NCI-H1436 treated with DMSO at 0.1 percent for 48 hours (cell line): ENCODE results near the gene MARCHF3.
"Not testable (repeated sequence)": the region's sequence is repeated elsewhere in the genome, so short reads cannot be mapped to it uniquely, and the experiment has no call there.

Source experiments
- DNase-seq: peaks from one replicate; lab custom pipeline; 2025; lab: John Stamatoyannopoulos, UW

Gene MARCHF3

DNA sequence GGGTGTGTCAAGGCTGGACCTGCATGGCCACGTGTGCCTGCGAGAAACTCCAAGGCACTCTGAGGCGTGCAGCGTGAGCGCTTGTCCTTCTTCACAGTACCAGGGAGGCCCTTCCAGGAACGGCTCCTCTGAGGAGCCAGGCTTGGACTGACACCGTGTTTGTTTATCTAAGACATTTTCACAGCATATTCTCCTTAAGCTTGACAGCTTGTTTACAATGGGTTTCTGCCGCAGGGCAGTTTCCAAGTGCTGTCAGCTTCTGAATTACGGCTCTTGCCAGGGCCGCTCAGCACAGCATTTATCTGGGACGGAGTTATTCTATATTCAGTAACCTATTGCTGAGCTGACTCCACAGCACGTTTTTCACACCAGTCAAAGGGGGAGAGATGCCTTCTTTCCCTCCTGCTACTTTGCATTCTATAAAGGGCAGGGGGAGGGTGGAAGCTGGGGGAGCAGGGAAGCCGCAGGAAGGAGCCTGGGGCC lies 155.0 kb downstream of the MARCHF3 start:
- no peak for DNase-seq

DNA sequence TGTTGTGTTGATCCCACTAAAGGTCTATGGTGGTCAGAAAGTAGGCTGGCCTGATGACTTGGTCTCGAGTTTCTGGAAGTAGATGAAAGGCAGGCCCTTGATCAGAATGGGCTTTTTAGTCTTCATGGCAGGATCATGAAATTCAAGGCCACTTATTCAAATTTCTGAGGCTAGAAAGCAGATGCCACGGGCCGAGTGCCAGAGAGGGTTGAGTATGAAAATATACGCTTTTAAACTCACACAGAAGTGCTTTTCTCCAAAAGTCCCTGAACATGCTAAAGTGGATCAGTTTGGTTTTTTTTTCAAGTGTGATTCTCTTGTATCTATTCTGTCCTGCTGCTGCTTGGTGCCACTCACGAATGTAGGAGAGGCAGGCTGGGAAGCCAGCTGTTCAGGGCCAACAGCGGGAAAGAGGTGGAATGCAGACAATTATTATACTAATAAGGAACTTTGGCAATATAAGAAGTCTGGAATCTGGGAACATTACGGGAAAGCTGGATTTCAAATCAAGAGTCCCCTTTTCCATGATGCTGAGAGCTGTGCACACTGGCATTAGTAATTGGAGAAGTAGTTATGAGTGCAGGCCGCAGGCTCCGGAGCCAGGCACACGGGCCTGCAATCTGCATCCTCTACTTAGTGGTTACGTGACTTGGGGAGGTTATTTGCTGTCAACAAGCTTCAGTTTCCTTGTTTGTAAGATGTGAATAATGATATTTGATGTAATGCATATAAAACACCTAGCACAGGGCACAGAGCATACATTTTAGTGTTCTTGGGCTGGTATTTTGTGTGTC lies 157.6 kb downstream of the MARCHF3 start:
- DNase-seq, result no peak

DNA sequence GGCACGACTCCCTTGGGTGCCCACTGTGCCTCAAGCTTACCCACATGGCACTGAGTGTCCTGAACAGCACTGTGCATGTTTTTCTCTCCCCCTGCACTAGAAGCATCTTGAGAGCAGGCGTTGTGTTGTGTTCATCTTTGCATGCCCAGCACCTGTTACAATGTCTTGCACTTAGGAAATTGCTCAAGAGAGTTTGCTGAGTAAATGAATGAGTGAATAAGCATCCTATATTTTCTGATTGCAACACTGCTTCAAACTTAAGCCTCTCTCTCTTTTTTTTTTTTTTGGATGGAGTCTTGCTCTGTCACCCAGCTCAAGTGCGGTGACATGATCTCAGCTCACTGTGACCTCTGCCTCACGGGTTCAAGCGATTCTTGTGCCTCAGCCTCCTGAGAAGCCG lies 158.9 kb downstream of the MARCHF3 start:
- no peak for DNase-seq

DNA sequence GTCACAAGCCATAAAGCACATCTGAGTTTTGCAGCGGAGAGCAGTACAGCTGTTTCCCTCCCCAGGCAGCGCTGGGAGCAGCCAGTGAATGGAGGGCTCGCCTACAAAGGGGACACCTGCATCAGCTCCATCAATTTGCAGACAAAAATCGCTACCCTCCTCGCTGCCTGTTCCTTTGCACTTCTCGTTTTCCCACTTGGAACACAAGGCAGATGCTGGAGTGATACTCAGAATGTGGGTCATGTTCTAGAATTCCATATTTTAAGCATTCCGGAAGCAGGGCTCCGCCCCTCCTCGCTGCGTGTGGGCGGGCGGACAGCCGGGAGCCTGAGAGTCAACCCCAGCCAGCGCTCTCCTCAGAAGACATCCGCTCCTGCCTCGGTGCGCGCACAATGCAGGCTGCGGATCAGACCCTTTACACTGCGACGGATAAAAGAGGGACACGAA lies 161.3 kb downstream of the MARCHF3 start:
- DNase-seq, result no peak

DNA sequence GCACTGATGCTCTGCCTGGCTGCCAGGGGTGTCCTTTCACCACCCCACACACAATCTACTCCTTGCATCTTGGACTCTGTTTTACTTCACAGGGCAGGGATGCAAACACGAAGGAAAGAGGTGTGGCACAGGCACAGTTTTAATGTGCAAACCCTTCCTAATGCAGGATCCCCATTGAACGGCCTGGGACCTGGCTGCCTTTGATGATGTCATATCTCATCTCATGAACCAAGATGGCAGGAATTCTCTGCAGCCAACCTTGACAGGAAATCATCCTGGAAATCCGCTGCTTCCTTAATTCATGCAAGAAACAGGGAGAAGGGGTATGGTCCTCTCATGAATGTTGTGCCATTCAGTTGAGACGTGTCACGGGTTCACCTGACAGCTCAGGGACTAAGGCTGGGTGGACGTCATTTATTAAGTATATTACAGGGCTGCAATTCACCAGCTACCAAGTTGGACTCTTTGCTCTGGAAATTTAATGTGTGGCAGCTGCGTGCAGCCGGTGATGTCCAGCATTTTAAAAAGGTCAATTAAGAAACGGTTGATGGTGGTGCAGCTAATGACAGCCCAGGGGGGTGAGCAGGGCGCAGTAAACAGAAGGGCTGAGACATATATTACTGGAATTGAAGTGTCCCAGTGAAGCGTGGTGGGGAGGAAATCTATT lies 161.9 kb downstream of the MARCHF3 start:
- DNase-seq, result no peak

DNA sequence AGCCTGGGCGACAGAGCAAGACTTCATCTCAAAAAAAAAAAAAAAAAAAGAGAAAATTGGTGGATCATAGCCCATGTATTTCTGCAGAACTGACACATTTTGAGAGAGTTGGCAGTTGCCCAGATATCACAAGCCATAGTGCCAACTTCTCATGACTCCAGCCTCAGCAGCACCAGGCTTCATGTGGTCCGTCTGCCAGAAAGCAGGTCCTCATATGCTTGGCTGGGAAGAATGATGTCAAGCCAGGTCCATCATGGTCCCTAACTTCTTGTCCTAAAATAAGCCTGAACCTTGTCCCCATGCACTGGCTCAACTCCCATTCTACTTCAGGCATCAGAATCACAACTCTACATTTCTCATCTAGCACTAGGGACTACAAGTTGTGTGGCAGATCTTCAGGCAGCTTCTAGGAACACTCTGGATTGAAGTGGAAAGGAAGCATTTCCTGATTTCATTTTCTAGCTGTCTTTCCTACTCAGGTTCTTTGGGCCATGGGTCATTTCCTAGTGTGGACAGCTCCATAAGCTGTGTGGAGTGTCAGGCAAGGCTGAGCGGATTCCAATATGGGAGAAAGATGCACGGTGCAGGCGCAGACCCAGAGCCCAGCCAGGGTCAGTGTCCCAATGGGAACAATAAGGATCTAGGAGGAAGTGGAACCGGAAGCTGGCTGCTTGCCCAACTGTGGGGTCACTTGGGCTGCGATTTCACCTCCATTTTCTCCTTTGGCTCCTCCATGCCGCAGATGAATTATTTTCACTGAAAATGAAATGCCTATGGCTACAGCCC lies 163.3 kb downstream of the MARCHF3 start:
- DNase-seq, result no peak

- DNase-seq, result no peak
These were observed 165.1 kb downstream of the MARCHF3 start for GRCh38 chr5:126865299-126865698.

- DNase-seq, result no peak
These were observed 166.2 kb downstream of the MARCHF3 start for GRCh38 chr5:126864042-126864688.

- DNase-seq, result no peak
These were observed 167.0 kb downstream of the MARCHF3 start for GRCh38 chr5:126863402-126863801.

DNA sequence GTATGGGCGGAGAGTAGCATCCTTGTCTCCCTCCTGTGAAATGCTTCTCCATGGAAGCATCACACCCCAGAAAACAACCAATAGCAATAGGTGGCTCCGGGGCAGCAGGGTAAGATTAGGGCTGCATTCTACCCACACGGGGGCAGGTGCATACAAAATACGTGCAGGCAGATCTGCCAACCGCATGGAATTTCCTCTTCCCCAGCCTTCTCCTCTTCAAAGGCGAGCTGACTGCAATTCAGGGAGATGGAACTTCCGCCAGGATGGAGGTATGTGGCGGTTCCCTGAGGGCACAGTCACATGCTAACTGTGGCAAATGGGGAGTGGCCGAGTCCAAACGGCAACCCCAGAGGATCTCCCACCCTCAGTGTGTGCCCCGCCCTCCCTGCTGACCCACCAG lies 171.9 kb downstream of the MARCHF3 start:
- DNase-seq, result no peak

GRCh38 chr5:126857472-126858410 lies 172.6 kb downstream of the MARCHF3 start:
- no peak for DNase-seq

GRCh38 chr5:126855266-126855665 lies 175.1 kb downstream of the MARCHF3 start:
- DNase-seq, result no peak

GRCh38 chr5:126854526-126855110 lies 175.7 kb downstream of the MARCHF3 start:
- DNase-seq, result no peak

DNA sequence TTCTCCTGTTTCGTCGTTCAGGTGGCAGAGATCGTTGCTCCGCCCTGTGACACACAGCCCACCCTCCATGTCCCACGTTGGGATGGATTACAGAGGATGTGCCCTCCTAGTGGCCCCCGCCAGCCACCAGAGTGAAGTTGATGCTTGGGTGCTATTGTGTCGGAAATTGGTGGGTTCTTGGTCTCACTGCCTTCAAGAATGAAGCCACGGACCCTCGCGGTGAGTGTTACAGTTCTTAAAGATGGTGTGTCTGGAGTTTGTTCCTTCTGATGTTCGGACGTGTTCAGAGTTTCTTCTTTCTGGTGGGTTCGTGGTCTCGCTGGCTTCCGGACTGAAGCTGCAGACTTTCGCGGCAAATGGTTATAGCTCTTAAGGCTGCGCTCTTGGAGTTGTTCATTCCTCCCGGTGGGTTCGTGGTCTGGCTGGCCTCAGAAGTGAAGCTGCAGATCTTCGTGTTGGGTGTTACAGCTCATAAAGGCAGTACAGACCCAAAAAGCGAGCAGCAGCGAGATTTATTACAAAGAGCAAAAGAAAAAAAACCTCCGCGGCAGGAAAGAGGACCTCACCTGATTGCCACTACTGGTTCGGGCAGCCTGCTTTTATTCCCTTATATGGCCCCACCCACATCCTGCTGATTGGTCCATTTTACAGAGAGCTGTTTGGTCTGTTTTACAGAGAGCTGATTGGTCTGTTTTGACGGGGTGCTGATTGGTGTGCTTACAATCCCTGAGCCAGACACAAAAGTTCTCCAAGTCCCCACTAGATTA lies 176.6 kb downstream of the MARCHF3 start:
- not testable (repeated sequence) for DNase-seq

DNA sequence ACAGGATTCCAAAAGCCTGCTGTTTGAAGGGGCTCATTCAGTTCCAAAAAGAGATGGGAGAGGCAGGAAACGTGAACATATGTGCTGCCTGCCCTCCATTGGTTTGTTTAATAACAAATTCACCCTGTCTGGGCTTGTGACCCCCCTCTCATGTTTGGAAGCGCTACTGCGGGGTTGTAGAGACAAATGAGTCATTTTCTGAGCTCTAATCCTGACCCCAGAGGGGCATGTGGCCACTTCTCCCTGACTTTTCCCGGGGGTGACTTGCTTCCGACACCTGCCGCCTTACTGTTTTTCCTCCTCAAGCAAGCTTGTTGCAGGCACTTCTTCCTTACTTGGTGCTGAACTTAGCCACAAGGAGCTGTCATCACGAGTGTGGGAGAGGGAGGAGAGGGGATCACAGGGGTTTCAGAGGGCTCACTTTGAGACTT lies 177.5 kb downstream of the MARCHF3 start:
- DNase-seq, result no peak

DNA sequence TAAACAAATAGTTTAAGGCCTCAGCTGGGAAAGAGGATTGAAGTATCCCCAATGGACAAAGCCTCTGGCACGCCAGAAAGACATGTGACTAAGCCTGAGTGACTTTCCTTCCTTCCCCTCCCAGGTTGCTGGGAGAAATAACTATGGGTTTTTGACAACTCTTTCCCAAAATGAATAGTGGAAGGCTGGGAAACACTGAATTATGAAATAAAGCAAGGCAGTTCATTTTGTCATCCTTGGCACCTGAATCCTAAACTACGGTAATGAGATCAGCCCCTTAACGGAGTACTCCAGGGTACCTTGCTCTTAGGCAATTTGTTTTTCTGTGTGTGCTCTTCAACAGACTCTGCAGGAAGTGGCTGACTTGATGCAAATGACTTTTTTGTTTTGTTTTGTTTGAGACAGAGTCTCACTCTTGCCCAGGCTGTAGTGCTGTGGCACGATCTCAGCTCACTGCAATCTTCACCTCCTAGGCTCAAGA lies 178.2 kb downstream of the MARCHF3 start:
- no peak for DNase-seq

GRCh38 chr5:126851501-126852011 lies 178.8 kb downstream of the MARCHF3 start:
- DNase-seq, result no peak

- no peak for DNase-seq
These were observed 181.2 kb downstream of the MARCHF3 start for GRCh38 chr5:126849101-126849678.

GRCh38 chr5:126848253-126848652 lies 182.1 kb downstream of the MARCHF3 start:
- DNase-seq, result no peak
